ENCODE data around the gene TNPO2. TPM values are rescaled to one million over a fixed set of nuclear protein-coding genes. Genes with fewer than 3 reads are reported as not detected.

The TNPO2 gene
- total and polyA plus RNA-seq, 2 of the 13 experiments (the other 11 are each of a cell fraction or from before 2014, with no cell fraction given) = 31.7 to 61.0 TPM

DNA sequence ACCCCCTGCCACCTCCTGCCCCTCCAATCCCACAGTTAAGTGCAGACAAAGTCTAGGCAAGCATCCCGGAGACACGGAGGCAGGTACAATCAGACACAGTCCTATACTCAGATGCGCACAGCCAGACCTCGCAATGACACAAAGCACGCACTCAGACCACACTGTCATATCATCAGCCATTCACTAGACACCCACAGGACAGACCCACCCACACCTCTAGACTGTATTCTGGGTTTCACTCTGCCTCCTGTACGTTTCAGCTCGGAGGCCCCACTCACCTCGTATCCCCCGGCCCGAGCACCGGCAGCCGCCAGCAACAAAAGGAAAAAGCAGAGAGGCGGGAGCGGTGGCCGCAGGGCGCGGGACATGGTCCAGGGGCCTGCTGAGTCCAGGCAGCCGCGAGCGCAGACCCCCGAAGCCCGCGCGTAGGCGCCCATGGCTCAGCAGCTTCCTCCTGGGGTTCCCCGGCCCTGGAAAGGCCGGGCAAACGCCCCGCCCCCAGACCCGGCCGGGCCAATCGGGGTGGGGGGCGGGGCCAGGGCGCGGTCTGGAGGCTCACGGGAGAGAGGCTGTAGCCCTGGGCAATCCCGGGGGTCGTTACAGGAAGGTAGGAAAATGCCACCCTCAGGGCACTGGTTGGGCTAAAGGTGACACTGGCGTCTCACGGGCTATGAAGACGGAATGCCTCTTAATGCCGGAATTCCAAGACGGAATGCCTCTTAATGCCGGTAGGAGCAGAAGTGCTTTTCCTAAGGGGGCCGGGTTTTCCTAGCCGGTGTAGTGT, 57.3 kb downstream of the TNPO2 start, which contains the start of the genes MAN2B1 and WDR83 (continued):
- no peak for TF ChIP-seq SKI (IDR thresholded peaks at IDR 0.05; ENCODE audit: partially characterized antibody)
- TF ChIP-seq PRMT3 (CRISPR knock-in tag; IDR thresholded peaks at IDR 0.05; ENCODE audit: borderline replicate concordance, low read depth) = no peak
- no peak for TF ChIP-seq SRY (CRISPR knock-in tag; IDR thresholded peaks at IDR 0.05)
- TF ChIP-seq, protein P1, sequence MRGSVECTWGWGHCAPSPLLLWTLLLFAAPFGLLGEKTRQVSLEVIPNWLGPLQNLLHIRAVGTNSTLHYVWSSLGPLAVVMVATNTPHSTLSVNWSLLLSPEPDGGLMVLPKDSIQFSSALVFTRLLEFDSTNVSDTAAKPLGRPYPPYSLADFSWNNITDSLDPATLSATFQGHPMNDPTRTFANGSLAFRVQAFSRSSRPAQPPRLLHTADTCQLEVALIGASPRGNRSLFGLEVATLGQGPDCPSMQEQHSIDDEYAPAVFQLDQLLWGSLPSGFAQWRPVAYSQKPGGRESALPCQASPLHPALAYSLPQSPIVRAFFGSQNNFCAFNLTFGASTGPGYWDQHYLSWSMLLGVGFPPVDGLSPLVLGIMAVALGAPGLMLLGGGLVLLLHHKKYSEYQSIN (CRISPR knock-in tag; IDR thresholded peaks at IDR 0.05; ENCODE audit: borderline replicate concordance) = no peak
- no peak for TF ChIP-seq MAFF (IDR thresholded peaks at IDR 0.05; ENCODE audit: low read depth, low read length)
- TF ChIP-seq HNF4A (CRISPR knock-in tag; IDR thresholded peaks at IDR 0.05) = no peak
- TF ChIP-seq ZNF891 (CRISPR knock-in tag; IDR thresholded peaks at IDR 0.05) = no peak
- no peak; a peak in 2 of 4 replicates for TF ChIP-seq KLF16 (CRISPR knock-in tag; IDR thresholded peaks at IDR 0.05)
- no peak for TF ChIP-seq ZNF430 (CRISPR knock-in tag; IDR thresholded peaks at IDR 0.05)
- no peak for TF ChIP-seq PAWR (CRISPR knock-in tag; IDR thresholded peaks at IDR 0.05; ENCODE audit: borderline replicate concordance)
- TF ChIP-seq TBP (CRISPR knock-in tag; IDR thresholded peaks at IDR 0.05) = no peak
- TF ChIP-seq MAX (IDR thresholded peaks at IDR 0.05) = no peak
- TF ChIP-seq HDAC2 (CRISPR knock-in tag; IDR thresholded peaks at IDR 0.05) = no peak
- no peak for TF ChIP-seq ZBED4 (CRISPR knock-in tag; IDR thresholded peaks at IDR 0.05; ENCODE audit: borderline replicate concordance)
- TF ChIP-seq E2F1 (CRISPR knock-in tag; IDR thresholded peaks at IDR 0.05) = no peak
- TF ChIP-seq ZHX2 (IDR thresholded peaks at IDR 0.05; ENCODE audit: low read depth) = no peak
- TF ChIP-seq ZHX2 (CRISPR knock-in tag; IDR thresholded peaks at IDR 0.05; ENCODE audit: borderline replicate concordance) = no peak
